Small intestine (tissue), 7 donors: ENCODE data around the gene CGB1. TPM values are rescaled to one million over a fixed set of nuclear protein-coding genes. Genes with fewer than 3 reads are reported as not detected.
A peak's percentile ranks its signal among the peaks of the same experiment; 100 is the strongest.
"Not testable (repeated sequence)": the region's sequence is repeated elsewhere in the genome, so short reads cannot be mapped to it uniquely, and the experiment has no call there.

Source experiments
- DNase-seq, 2 donors: peaks; one replicate each; pipeline versions ENCODE4 v3.0.0 to v3.0.0-alpha.2; 2013
- FAIRE-seq: peaks from 2 replicates; lab custom pipeline; 2012; peaks lifted over from hg19 to GRCh38; lab: Jason Lieb, UNC
- H3K27ac ChIP-seq, 3 donors: one replicate each; pipeline ENCODE4 v1.5.1; 2013; ENCODE audit warnings: low read length in 2 of 3, mild to moderate bottlenecking in 2 of 3, control low read depth in 1 of 3, inconsistent platforms in 1 of 3, low read depth in 1 of 3, moderate library complexity in 1 of 3
- H3K27me3 ChIP-seq, 3 donors: one replicate each; pipeline ENCODE4 v1.6.1; 2013; ENCODE audit warnings: low read length in 3 of 3, inconsistent platforms in 1 of 3; ENCODE audit not compliant: control insufficient read depth in 3 of 3, insufficient read depth in 3 of 3
- H3K36me3 ChIP-seq, 3 donors: one replicate each; pipeline ENCODE4 v1.6.1; 2013; ENCODE audit warnings: low read length in 3 of 3, inconsistent platforms in 1 of 3, low read depth in 1 of 3, mild to moderate bottlenecking in 1 of 3, moderate library complexity in 1 of 3; ENCODE audit not compliant: control insufficient read depth in 3 of 3, insufficient read depth in 2 of 3
- H3K4me1 ChIP-seq, 3 donors: one replicate each; pipeline ENCODE4 v1.6.1; 2013; ENCODE audit warnings: low read length in 2 of 3, inconsistent platforms in 1 of 3, low read depth in 1 of 3, mild to moderate bottlenecking in 1 of 3, moderate library complexity in 1 of 3; ENCODE audit not compliant: control insufficient read depth in 3 of 3, insufficient read depth in 2 of 3
- H3K4me3 ChIP-seq, 3 donors: one replicate each; pipeline ENCODE4 v1.5.1; 2013; ENCODE audit warnings: low read length in 3 of 3, control low read depth in 1 of 3, inconsistent platforms in 1 of 3, low read depth in 1 of 3, mild to moderate bottlenecking in 1 of 3, moderate library complexity in 1 of 3
- H3K9me3 ChIP-seq, 2 donors: one replicate each; pipeline ENCODE4 v1.6.1; 2013; ENCODE audit warnings: low read depth in 1 of 2, low read length in 1 of 2; ENCODE audit not compliant: control insufficient read depth in 2 of 2, insufficient read depth in 1 of 2
- WGBS, 3 donors: extraction: QIAGEN DNeasy Blood & Tissue Kit; methylation state at CpG; one replicate each; pipeline ENCODE4 v1.1.7; 2013; 5-methylcytosine and 5-hydroxymethylcytosine counted together
- polyA plus RNA-seq, 4 donors: library from polyadenylated mRNA; stranded (reverse) in 3 of 4; unstranded in 1 of 4; fragments of 200-250 nt in 3 of 4; fragments of 120-200 nt in 1 of 4; gene quantifications; one replicate each; pipeline versions ENCODE4 v1.2.1 to v1.2.3, GENCODE V29; 2013
- donor health status: healthy with polysubstance abuse.
- donor health status: control.
- donor health status: control.
- donor health status: Bipolar disorder and iron deficiency.
- donor health status: healthy.

The CGB1 gene
- polyA plus RNA-seq, 4 donors, result not detected

DNA sequence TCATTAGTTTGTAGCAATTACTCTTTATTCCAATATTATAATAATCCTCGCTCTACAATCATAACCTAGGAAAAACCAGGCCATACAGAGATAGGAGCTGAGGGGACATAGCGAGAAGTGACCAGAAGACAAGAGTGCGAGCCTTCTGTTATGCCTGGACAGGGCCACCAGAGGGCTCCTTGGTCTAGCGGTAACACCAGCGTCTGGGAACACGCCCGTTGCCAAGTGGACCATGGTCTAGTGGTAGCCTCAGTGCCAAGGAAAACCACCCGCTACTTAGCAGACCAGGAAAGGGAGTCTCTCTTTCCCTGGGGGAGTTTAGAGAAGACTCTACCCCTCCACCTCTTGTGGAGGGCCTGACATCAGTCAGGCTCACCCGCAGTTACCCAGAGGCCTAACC, 38.2 kb upstream of the CGB1 start:
- 8 to 23% (median 14%) methylated on average over 6 to 8 of the region's 9 CpGs for WGBS, 3 donors
- peak; percentile 54 to 77 for DNase-seq

GRCh38 chr19:49073514-49074378, 37.1 kb upstream of the CGB1 start:
- DNase-seq, result no peak
- 49 to 66% (median 53%) methylated on average over 23 of the region's 23 CpGs for WGBS, 3 donors
- H3K36me3 ChIP-seq, result no peaks in the 10 kb centered on the region
- no peak overlapping the region for H3K27ac ChIP-seq
- FAIRE-seq, result no peak
- no peak overlapping the region for H3K4me3 ChIP-seq
- peaks cover 0 to 7% of the 10 kb centered on the region in 2 donors for H3K9me3 ChIP-seq
- peaks cover 3 to 48% (median 22%) of the 10 kb centered on the region in 3 donors for H3K27me3 ChIP-seq
- H3K4me1 ChIP-seq, result no peaks in the 10 kb centered on the region

More for the DNA sequence above, 38.2 kb upstream of the CGB1 start:
- H3K27me3 ChIP-seq, result peaks cover 3 to 37% (median 19%) of the 10 kb centered on the region in 3 donors
- not testable (repeated sequence) for H3K9me3 ChIP-seq, H3K27ac ChIP-seq, H3K4me3 ChIP-seq, H3K4me1 ChIP-seq, FAIRE-seq, H3K36me3 ChIP-seq

- Histone ChIP-seq H3K27ac (no peak overlapping the region), H3K4me3 (peak overlapping the region in 1 of 3 donors; percentile 20), H3K4me1 (no peaks in the 10 kb centered on the region), H3K9me3 (peaks cover 0 to 7% of the 10 kb centered on the region in 2 donors), H3K36me3 (no peaks in the 10 kb centered on the region), H3K27me3 (peaks cover 3 to 55% (median 24%) of the 10 kb centered on the region in 3 donors)
- 7 to 18% (median 8%) methylated on average over 62 to 93 of the region's 93 CpGs for WGBS, 3 donors
- FAIRE-seq, result no peak
- peak in 1 of 2 donors; percentile 26 for DNase-seq
Measured at GRCh38 chr19:49071860-49072547, 35.3 kb upstream of the CGB1 start.

DNA sequence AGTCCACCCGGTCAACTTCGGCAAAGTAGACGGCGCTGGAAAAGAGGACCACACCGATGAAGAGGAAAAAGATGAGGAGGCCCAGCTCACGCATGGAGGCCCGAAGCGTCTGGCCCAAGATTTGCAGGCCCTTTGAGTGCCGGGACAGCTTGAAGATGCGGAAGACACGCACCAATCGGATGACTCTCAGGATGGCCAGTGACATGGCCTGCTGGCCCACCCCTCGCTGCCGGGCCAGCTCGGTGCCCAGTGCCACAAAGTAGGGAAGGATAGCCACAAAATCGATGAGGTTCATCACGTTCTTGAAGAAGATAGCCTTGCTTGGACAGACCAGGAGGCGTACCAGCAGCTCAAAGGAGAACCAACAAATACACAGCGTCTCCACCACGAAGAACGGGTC, 33.7 kb upstream of the CGB1 start:
- peaks cover 3 to 71% (median 34%) of the 10 kb centered on the region in 3 donors for H3K27me3 ChIP-seq
- WGBS, 3 donors, result 95 to 97% (median 95%) methylated on average over 21 of the region's 21 CpGs
- H3K27ac ChIP-seq, result no peak overlapping the region
- H3K4me3 ChIP-seq, result no peak overlapping the region
- H3K4me1 ChIP-seq, result no peaks in the 10 kb centered on the region
- DNase-seq (no peak), FAIRE-seq (no peak)
- peaks cover 0 to 7% of the 10 kb centered on the region in 2 donors for H3K9me3 ChIP-seq
- H3K36me3 ChIP-seq, result no peaks in the 10 kb centered on the region

GRCh38 chr19:49069026-49069425, 32.3 kb upstream of the CGB1 start:
- Histone ChIP-seq H3K36me3 (no peaks in the 10 kb centered on the region), H3K27me3 (peaks cover 3 to 80% (median 35%) of the 10 kb centered on the region in 3 donors), H3K27ac (no peak overlapping the region), H3K9me3 (peaks cover 0 to 7% of the 10 kb centered on the region in 2 donors), H3K4me3 (no peak overlapping the region), H3K4me1 (no peaks in the 10 kb centered on the region)
- DNase-seq (no peak), FAIRE-seq (no peak)
- WGBS, 3 donors, result 90 to 97% (median 90%) methylated on average over 9 of the region's 9 CpGs

DNA sequence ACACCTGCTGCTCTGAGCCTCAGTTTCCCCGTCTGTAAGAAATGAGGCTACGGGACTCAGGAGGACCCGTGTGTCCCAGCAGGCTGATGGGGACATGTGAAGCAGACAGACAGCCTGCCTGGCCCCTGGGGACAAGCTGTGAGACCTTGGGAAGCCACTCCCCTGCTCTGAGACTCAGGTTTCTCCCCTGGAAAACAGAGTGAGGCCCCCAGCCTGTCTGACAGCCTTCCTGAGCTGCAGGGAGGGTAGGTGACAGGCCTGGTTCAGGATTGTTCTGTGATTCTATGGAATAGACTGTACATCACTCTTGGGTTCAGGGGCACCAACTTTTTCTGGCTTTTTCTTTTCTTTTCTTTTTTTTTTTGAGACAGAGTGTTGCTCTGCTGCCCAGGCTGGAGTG, 30.9 kb upstream of the CGB1 start:
- no peak for DNase-seq
- FAIRE-seq, result no peak
- H3K27me3 ChIP-seq, result peaks cover 3 to 77% (median 28%) of the 10 kb centered on the region in 3 donors
- 59 to 62% (median 60%) methylated on average over 3 of the region's 3 CpGs for WGBS, 3 donors
- no peak overlapping the region for H3K27ac ChIP-seq
- peaks cover 0 to 7% of the 10 kb centered on the region in 2 donors for H3K9me3 ChIP-seq
- H3K36me3 ChIP-seq, result no peaks in the 10 kb centered on the region
- H3K4me1 ChIP-seq, result no peaks in the 10 kb centered on the region
- no peak overlapping the region for H3K4me3 ChIP-seq

- Histone ChIP-seq H3K36me3 (no peaks in the 10 kb centered on the region), H3K27me3 (peaks cover 0 to 82% (median 20%) of the 10 kb centered on the region in 3 donors), H3K9me3 (peaks cover 0 to 7% of the 10 kb centered on the region in 2 donors), H3K4me1 (no peaks in the 10 kb centered on the region), H3K4me3 (no peak overlapping the region), H3K27ac (no peak overlapping the region)
- DNase-seq (no peak), FAIRE-seq (no peak)
- WGBS, 3 donors, result 36 to 47% (median 37%) methylated on average over 10 to 13 of the region's 13 CpGs
Measured at GRCh38 chr19:49065905-49066512, 29.3 kb upstream of the CGB1 start.
